ENCODE data around the gene TBCE. TPM values are rescaled to one million over a fixed set of nuclear protein-coding genes. Genes with fewer than 3 reads are reported as not detected.

Gene TBCE
- total and polyA plus RNA-seq, 9 of the 15 experiments (the other 6 are each of a cell fraction or from before 2014, with no cell fraction given) = 52.6 to 92.1 (median 82.1) TPM

- TF ChIP-seq CHAMP1 (IDR thresholded peaks at IDR 0.05) (no peak), THRB (CRISPR knock-in tag; conservative IDR thresholded peaks at IDR 0.05) (peak; percentile 72; the same call in 1 of the 2 replicates), GTF2A2 (tag; IDR thresholded peaks at IDR 0.05) (no peak), NR1H2 (CRISPR knock-in tag; IDR thresholded peaks at IDR 0.05) (no peak), ILK (tag; IDR thresholded peaks at IDR 0.05; ENCODE audit: borderline replicate concordance, low read depth) (no peak), PML (IDR thresholded peaks at IDR 0.05; ENCODE audit: low read length) (peak; percentile 71), SMARCC2 (IDR thresholded peaks at IDR 0.05; ENCODE audit: low read depth) (no peak), FOXK2 (conservative IDR thresholded peaks at IDR 0.05 in 1 of 2, IDR thresholded peaks at IDR 0.05 in 1 of 2; ENCODE audit: low read depth in 2 of 2) (peak; percentile 63 to 71), ZNF398 (CRISPR knock-in tag; IDR thresholded peaks at IDR 0.05) (no peak), SIX5 (IDR thresholded peaks at IDR 0.05; ENCODE audit: borderline replicate concordance in 1 of 2, insufficient read depth in 1 of 2, low read depth in 1 of 2, low read length in 2 of 2) (peak; percentile 79 to 80), MXI1 (IDR thresholded peaks at IDR 0.05; ENCODE audit: low read depth, low read length) (no peak), ZBTB2 (IDR thresholded peaks at IDR 0.05) (peak; percentile 72; the same call in 1 of the 2 replicates), STAT5B (CRISPR knock-in tag; IDR thresholded peaks at IDR 0.05) (no peak), TEAD2 (tag; IDR thresholded peaks at IDR 0.05) (no peak), ZNF695 (CRISPR knock-in tag; IDR thresholded peaks at IDR 0.05) (no peak), ZNF217 (CRISPR knock-in tag; IDR thresholded peaks at IDR 0.05) (no peak), HMG20B (CRISPR knock-in tag; IDR thresholded peaks at IDR 0.05) (no peak), SAFB (IDR thresholded peaks at IDR 0.05; ENCODE audit: borderline replicate concordance, low read depth, low read length) (no peak)
Measured at GRCh38 chr1:235328271-235329138, 38.7 kb upstream of the TBCE start, which contains the start of gene GGPS1 (continued).
